Smooth muscle cell of the brain vasculature (primary cell): Measurements from ENCODE around the gene TDRD9.
"Not testable (repeated sequence)": the region's sequence is repeated elsewhere in the genome, so short reads cannot be mapped to it uniquely, and the experiment has no call there.

Experiments
- DNase-seq: peaks from one replicate; pipeline ENCODE4 v3.0.0-alpha.2; 2012; ENCODE audit warnings: low read depth, low spot score

Gene TDRD9, protein sequence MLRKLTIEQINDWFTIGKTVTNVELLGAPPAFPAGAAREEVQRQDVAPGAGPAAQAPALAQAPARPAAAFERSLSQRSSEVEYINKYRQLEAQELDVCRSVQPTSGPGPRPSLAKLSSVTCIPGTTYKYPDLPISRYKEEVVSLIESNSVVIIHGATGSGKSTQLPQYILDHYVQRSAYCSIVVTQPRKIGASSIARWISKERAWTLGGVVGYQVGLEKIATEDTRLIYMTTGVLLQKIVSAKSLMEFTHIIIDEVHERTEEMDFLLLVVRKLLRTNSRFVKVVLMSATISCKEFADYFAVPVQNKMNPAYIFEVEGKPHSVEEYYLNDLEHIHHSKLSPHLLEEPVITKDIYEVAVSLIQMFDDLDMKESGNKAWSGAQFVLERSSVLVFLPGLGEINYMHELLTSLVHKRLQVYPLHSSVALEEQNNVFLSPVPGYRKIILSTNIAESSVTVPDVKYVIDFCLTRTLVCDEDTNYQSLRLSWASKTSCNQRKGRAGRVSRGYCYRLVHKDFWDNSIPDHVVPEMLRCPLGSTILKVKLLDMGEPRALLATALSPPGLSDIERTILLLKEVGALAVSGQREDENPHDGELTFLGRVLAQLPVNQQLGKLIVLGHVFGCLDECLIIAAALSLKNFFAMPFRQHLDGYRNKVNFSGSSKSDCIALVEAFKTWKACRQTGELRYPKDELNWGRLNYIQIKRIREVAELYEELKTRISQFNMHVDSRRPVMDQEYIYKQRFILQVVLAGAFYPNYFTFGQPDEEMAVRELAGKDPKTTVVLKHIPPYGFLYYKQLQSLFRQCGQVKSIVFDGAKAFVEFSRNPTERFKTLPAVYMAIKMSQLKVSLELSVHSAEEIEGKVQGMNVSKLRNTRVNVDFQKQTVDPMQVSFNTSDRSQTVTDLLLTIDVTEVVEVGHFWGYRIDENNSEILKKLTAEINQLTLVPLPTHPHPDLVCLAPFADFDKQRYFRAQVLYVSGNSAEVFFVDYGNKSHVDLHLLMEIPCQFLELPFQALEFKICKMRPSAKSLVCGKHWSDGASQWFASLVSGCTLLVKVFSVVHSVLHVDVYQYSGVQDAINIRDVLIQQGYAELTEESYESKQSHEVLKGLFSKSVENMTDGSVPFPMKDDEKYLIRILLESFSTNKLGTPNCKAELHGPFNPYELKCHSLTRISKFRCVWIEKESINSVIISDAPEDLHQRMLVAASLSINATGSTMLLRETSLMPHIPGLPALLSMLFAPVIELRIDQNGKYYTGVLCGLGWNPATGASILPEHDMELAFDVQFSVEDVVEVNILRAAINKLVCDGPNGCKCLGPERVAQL (N-terminal part only)

DNA sequence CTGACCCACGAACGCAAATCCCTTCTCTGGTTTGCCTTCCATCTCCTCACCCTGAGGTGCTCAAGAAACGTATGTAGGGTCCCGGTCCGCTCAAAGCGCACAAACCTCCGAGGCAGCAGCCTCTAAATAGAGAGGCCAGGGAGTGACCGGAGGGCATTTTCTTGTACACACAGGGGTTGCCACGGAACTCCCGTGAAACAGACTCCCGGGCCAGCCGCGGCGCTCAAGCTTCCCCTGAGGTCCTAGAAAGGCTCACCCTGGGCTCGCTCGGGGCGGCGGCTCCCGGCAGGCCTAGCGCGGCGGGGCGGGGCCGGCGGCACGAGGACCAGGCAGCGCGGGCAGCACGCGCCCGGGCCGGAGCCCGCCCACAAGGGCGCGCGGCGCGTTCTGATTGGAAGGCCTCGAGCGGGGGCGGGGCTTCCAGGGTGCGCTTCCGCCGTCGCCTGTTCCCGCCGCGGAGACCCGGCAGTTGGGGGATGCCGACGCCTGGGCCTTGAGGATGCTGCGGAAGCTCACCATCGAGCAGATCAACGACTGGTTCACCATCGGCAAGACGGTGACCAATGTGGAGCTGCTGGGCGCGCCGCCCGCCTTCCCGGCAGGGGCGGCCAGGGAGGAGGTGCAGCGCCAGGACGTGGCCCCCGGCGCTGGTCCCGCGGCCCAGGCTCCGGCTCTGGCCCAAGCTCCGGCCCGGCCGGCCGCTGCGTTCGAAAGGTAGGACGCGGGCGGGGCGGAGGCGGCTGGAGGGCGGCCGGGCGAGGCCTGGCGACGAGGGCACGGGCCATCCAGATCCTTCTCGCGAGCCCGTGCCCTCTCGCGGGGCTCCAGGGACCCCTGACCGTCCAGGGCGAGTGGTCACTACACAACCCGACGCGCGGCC lies at the start of gene TDRD9:
Gene TDRD9, plus strand, starts transcription at position 446 of the 880 bp plus-strand sequence. Its CDS starts 54 bp downstream, at position 500.
- DNase-seq: no peak

DNA sequence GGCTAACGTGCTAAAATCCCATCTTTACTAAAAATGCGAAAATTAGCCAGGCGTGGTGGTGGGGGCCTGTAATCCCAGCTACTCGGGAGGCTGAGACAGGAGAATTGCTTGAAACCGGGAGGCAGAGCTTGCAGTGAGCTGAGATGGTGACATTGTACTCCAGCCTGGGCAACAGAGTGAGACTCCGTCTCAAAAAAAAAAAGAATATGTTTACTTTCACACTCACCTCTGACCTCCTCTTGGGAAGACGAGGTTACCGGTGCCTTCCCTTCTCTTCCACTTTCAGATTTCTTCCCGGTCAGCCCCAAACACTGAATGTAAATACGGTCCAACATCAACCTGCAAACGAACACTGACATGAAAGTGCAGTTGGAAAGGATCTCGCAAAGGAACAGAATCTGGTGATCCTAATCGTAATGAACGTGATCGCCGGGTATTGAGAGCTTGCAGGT lies 49.1 kb upstream of the TDRD9 start:
- DNase-seq: no peak

DNA sequence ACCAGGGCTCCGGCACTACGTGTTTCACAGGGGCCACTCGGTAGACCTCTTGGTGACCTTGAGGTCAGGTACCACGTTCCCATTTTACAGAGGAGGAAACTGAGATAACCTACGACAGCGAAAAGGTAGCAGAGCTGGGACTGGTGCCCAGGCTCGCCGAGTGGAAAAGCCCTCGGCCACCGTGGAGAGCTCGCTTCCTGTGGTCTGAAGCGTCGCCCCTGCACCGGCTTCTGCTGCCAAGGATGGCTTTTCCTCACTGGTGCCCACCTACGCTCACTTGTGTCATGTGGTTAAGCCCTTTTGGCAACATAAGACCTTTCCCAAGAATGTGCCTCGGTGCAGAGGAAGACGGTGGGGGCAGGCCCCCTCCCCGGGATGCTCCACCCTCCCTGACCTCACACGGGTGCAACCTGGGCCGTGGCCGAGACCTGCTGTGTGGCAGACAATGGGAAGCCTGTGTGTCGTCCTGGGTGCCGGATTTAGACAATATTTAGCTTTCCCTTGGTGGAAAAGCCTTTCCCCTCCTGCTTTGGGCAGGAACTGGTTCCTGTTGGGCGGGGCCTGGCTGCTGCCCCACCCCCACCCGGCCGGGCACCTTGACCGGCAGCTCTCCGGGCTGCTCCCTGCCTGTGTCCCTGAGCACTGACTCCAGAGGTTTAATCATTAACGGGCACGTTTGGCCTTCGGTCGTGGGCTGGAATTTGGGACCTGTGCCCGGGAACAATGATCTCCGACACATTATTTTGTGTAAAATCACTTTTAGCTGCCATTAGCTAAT lies 48.5 kb upstream of the TDRD9 start:
- no peak for DNase-seq

DNA sequence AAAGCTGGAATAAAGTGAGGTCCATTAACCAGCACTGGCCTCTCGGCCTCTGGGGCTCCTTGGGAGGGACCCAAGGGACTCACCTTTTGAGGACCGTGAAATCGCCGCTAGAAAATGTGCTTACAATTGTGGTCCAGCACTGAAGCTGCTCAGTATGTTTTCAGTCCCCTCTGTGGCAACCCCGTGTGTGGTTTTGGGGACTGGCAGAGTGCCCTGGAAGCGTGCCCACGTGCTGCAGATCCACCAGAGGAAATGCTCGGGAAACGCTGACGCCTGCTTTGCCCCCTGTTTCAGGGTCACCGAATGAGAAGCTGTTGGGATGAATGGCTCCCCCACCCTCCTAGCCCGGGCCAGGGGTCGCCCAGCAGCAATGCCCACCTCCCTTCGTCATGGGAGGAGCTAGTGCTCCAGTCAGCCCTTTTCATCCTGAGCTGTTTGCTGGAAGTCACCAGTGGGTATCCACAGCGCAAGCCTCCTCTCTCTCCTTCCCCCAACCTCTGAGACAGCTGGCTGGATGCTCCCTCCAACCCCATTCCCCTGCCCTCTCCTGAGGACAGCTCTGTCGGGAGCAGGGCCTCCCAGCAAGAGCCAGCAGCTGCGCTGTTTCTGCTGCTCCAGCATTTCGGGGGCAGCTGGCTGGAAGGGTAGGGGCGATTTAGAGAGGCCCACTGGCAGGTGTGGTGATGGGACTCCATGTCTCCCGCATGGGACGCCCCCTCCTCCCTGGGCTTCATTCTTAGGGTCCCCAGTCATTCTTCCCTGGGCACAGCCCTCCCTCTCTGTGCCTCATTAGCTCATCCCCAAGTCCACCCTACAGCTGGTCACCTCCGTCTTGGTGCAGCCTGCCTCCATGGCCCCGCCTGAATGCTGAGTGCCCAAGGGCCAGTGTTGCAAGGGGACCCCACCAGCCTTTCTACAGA lies 47.6 kb upstream of the TDRD9 start:
- no peak for DNase-seq

DNA sequence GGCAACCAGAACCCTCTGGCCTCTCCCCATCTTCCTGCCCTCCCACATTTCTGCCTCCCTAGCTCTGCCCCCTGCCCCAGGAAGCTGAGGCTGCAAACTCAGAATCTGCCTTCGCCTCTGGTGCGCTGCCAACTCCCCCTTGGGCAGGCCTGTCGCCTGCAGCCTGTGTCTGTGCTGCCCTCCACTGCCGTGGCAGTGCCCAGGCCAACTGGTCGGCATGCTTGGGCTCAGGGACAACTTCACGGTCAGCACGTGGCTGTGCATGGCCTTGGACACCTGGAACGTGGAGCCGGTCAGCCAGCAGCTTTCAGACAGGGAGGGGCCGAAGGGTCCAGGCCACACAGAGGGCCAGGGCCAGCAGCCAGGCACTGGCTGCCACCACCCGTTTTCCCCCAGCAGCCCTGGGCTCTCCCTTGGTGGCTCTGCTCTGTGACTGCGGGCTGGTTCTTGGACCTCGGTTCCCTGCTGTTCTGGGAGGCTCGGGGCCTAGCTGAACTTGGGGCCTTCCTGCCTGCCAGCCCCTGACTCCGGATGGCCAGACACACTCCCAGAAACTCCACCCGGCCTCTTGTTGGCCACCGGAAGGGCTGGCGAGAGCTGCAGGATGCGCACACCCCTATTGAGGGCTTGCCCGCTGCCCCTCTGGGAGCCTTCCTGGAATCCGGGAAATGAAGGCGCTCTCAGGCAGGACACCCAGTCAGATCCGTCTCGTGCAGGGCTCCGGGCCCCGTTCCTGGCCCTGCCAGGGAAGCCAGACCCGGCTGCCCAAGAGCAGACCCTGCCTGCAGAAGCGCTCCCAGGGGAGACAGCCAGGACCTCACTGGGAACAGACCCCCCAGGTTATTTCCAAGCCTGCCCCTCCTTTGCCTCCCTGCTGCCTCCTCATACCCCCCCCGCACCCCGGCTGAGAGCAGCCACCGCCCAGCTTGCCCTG lies 46.7 kb upstream of the TDRD9 start:
- no peak for DNase-seq

DNA sequence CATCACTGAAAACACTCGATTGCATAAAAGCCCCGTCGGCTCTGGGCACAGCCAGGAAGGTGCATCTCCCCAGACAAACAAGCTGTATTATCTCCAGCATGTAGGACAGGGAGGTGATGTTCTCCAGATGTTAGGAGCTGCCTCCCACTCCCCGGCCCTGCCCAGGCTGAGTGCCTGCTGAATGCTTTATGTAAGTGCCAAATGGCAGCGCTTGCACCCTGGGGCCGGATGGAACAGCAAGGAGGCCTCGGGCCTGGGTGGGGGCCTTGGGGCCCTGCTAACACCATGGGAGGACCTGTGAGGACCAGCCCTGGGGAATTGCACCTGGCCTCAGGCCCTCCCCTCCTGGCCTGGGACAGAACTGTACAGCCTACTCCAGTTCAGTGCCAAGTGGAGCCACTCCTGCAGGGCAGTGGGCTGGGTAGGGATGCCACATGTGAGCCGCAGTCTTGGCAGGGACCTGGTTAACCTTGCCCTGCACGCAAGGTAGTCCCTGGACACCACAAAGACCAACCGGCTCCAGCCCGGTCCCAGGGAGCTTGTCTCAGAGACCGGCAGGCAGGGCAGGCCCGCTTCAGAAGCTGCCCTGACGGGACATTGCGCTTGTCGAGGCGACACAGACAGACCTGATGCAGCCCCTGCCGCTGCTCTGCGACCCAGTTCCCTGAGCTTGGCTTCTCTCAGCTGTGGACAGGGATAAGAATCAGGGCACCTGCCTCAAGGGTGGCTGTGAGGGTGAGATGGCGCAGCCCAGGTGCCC lies 45.6 kb upstream of the TDRD9 start:
- DNase-seq: no peak

DNA sequence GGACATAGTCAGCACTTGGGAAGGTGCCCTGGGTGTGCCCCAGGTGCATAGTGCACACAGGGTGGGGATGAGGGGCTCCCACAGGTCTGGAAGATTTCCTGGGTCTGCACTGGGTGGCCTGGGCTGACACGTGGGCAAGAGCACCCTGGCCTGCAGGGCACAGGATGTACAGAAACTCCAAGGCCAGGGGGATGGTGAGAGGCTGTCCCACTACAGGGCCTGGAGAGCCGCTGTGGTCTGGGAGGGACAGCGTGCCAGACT lies 45.1 kb upstream of the TDRD9 start:
- DNase-seq: no peak

DNA sequence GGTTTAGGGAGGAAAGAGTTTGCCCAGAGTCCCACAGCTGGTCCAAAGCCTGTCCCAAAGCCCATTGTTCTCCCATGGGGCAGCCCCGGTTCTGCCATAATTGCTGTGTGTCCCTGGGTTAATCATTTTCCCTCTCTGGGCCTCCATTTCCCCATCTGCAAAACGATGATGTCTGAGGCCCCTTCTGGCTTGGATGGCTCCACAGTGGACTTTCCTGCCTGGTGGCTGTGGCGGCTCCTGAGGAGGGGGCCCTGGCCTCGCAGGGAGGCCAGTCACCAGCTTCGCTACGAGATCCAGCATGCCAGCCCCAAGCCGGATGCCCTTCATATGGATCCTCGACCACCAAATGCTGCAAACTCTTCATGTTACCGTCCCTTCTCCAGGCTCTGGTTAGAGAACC lies 43.4 kb upstream of the TDRD9 start:
- no peak for DNase-seq

DNA sequence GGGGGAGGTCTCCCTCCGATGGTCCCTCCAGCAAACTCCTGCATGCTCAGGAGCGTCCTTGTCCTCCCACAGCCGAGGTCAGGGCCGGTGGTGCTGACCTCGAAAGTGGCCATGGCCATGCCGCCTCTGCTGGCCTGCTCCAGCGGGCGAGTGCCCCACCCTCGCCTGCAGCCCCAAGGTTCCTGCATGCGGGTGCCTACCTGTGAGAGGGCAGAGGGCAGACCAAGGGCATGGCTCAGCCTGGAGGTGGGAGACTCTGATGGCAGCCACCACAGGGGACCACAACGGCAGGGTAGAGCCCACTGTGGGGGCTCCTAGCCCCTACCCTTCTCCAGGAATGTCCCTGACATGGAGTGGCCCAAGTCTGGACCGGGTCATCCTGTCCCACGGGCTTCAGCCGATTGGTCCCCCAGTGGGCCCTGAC lies 42.7 kb upstream of the TDRD9 start:
- DNase-seq: no peak

DNA sequence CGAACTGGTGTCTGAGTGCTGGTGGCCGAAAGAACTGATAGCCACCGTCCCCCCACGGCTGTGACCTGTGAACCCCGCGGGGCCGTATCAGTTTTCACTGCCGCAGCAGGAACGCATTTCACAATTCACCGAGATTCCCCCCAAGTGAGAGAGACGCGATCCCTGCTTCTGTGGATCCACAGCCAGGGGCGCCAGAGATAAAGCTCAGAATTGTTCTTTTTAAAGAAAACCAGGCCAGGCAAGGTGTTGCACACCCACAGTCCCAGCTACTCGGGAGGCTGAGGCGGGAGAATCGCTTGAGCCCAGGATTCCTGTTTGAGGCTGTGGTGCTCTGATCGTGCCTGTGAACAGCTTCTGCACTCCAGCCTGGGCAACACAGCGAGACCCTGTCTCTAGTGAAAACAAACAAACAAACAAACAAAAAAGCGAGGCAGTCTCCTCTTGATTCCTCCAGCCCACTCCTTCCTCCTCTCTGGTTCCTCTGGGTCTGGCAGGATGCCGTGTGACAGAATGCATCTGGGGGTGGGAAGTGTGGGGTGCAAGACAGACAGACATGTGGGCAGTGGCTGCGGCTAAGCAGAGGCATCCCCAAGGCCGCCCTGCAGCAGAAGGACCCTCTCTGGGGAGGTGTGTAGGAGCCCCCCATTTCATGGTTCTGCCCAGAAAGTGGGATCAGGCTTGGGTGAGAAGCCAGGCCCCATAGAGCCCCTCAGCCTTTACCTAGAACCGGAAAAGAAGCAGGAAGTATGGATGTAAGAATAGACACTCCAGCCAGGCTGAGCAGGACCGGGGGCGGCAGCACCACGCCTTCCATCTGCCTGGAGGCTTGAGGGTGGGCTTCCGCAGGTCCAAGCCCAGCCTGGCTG lies 41.7 kb upstream of the TDRD9 start:
- DNase-seq: no peak

DNA sequence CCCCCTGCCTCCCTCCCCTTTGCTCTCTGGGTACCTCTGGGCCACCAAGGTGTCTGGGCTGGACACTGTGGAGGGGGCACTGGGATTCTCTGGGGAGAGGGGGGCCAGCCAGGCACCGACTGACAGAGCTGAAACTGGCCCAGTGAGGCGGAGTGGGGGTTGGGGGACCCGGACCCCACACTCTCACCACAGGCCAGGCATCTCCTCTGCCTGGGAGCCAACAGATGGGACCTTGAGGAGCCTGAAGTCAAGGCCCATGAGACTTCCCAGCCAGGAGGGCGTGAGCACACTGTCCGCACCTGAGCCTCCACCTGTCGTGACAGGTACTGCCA lies 41.1 kb upstream of the TDRD9 start:
- DNase-seq: no peak

DNA sequence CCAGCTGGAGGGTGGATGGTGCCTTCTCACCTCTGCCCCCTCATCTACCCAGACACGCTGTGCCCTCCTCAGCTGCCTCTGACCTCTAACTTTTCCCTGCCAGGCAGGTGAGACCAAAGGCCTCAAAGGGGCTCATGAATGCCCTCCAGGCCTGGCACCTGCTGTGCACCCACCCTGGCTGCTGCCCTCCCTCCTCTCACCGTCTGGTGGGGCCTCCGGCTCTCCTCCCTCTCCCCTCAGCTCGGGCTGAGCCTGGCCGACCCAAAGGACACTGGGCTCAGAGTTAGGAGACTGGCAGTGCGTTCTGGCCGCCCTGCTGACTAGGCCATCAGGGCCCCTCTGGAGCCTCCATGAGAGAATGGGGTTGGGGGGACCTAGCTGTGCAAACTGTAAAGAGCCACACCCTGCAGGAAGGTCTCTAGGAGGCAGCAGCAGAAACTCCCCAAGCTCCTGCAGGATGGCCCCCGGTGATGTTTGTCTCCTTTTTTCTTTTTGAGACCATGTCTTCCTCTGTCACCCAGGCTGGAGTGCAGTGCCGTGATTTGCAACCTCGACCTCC lies 40.6 kb upstream of the TDRD9 start:
- no peak for DNase-seq

DNA sequence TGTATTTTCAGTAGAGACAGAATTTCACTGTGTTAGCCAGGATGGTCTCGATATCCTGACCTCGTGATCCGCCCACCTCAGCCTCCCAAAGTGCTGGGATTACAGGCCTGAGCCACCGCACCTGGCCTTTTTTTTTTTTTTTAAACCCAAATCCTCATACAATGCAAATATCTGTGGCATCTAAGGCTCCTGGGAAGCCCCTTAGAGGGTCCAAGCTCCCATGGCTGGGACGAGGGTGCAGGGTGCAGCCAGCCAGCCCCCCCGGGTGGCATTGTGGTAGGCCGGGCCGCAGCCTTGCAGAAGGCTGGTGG lies 39.3 kb upstream of the TDRD9 start:
- DNase-seq: not testable (repeated sequence)

DNA sequence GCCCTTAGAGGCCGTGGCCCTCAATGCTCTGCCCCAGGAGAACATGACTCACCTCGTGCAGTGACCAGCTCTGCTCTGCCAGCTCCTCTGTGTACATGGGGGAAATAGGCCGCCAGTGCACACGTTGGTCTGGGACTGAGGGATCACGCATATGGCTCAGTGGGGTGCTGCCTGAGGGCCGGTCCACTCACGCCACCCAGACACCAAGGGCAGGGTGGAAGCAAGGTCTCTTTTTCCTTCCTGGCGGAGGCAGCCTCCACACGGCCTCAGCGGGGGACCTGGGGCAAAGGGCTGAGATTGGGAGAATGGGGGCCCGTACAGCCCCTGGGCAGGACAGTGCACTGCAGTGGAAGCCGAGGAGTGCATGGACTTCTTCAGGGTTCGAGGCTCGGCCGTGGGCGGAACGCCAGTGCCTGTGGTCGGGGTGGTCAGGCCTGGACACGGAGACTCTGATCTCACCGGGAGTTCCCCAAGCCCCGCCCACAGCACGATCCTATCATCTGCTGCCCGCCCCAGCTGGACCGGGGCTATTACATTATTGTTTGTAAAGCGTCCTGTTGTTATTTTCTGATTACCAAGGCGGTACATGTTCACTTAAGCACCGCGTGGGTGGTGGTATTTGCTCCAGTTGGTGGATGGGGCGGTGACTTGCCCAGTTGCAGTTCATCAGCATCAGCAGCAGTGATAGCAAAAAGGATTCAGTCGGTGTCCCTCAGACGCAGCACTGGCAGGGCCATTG lies 38.8 kb upstream of the TDRD9 start:
- DNase-seq: no peak

DNA sequence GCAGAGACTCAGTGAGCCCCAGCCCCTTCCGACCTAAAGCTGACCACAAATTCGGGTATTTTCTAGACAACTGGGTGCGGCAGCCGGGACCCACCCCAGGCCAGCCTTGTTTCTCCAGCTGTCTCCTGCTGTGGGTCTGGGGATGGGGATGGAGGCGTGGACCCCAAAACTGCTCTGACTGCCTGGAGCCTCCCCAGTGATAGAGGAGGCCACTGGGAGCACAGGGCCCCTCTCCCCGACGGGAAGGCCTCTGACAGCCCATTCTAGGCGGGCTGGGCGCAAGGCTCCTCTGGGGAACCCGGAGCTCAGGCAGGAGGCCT lies 38.2 kb upstream of the TDRD9 start:
- DNase-seq: no peak
